Activated gamma-delta T cell (primary cell): Measurements from ENCODE around the gene EHMT1.

Experiments
- DNase-seq: peaks from one replicate; lab custom pipeline; 2025; lab: John Stamatoyannopoulos, UW

The EHMT1 gene

DNA sequence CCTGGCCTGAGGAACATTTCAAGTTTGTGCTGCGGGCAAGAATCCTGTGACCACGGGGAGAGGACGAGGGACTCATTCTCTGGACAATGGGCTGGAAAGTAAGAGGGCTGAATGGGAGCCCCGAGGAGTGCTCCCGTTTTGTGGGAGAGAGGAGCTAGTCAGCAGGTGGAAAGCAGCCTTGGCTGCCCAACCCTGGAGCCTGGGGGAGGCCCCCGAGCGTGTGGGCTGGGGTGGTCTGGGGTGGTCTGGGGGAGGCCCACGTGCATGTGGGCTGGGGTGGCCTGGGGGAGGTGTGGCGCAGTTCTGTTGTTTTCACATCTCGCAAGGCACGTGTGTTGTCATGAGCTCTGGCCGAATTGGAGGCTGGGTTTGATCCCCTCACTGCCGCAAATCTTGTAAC, 27.5 kb downstream of the EHMT1 start:
- no peak for DNase-seq

DNA sequence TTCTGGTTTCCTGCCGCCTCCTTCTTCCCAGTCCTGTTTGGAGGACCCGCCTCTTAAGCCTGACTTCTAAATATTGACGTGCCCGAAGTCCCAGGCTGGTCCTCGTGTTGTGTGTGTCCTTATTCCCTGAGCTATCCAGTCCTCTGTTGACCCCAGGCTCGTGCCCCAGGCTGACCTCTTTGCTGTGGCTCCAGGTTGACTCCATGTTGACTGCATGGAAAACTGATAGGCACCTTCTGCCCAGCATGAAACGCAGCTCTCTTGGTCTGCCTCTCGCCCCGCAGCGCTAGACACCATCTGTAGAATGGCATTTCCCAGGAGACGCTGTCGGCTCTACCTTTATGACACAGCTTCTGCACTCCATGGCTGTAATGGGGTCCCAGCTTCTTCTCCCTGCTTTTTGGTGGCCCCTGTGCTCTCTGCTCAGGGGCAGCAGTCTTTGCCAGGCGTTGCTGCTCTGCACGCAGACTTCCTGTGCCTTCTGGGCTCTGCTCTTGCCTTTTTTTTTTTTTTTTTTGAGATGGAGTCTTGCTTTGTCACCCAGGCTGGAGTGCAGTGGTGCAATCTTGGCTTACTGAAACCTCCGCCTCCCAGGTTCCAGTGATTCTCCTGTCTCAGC, 28.4 kb downstream of the EHMT1 start:
- DNase-seq, result no peak

GRCh38 chr9:137648396-137648795, 29.6 kb downstream of the EHMT1 start:
- DNase-seq, result no peak

DNA sequence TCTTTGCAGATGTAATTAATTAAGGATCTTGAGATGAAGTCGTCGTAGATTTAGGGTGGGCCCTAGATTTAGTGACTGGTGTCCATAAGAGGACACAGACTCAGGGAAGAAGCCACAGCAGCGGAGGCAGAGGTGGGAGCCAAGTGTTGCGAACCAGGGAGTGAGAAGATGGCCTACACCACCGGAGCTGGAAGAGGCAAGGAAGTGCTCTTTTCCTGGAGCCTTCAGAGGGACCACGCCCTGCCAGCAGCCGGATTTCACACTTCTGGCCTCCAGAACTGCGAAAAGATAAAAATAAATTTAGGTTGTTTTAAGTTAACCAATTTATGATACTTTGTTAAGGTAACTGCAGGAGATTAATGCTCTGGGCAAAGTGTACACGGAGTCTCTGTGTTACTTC, 30.7 kb downstream of the EHMT1 start:
- no peak for DNase-seq

DNA sequence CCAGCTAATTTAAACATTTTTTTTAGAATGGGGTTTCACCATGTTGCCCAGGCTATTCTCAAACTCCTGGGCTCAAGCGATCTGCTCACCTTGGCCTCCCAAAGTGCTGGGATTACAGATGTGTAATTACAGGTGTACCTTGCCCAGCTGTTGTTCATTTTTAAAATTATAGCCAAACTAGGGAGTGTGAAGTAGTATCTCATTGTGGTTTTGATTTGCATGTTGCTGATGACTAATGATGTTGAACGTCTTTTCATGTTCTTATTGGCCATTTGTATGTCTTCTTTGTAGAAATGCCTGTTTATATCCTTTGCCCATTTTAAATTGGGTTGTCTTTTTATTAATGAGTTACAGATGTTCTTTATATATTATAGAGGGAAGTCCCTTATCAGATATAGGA, 31.5 kb downstream of the EHMT1 start:
- DNase-seq, result no peak

DNA sequence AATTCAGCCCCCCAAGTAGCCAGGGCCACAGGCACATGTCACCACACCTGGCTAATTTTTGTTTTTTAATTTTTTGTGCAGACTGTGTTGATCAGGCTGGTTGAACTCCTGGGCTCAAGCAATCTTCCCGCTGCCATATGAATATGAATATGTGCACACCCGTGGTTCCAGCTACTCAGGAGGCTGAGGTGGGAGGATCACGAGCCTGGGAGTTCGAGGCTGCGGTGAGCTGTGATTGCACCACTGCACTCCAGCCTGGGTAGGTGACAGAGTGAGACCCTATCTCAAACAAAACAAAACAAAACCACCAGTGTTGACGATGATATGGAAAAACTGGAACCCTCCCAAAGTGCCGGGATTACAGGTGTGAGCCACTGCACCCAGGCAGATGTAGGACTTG, 32.0 kb downstream of the EHMT1 start:
- DNase-seq, result no peak

- no peak for DNase-seq
Measured at GRCh38 chr9:137656416-137656815, 37.6 kb downstream of the EHMT1 start.

GRCh38 chr9:137657606-137658005, 38.8 kb downstream of the EHMT1 start:
- no peak for DNase-seq

DNA sequence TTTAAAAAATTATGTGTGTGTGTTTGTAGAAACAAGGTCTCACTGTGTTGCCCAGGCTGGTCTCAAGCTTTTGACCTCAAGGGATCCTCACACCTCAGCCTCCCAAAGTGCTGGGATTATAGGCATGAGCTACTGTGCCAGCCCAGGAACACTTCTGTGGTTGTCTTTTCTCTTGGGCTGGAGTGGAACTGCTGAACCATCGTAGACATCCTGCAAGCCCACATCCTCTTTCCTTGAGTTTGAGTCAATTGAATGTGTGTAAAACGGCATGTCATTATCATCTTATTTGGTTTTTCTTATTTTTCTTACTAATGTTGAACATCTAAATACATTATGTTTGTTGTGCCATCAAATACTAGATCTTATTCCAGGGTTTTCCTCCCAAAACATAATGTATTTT, 40.0 kb downstream of the EHMT1 start:
- no peak for DNase-seq

- DNase-seq, result no peak
Measured at GRCh38 chr9:137660144-137660543, 41.3 kb downstream of the EHMT1 start.

DNA sequence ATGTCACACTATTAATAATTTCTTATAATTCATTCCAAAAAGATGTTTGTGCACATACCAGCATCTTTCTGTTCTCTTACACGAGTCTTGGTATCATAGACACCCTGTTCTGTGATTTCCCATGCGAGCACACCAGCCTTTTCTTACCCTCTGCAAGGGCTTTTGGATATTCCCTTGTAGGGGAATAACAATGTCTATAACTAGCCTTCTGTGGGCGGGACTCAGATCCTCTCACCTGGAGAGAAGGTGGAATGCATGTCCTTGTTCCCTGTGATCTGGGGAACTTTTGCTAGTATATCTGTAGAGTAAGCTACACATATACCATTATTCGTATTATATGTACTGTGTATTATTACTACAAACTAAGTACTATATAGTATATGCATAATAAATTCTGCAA, 44.8 kb downstream of the EHMT1 start:
- no peak for DNase-seq

- DNase-seq, result no peak
Measured at GRCh38 chr9:137664676-137665075, 45.9 kb downstream of the EHMT1 start.

DNA sequence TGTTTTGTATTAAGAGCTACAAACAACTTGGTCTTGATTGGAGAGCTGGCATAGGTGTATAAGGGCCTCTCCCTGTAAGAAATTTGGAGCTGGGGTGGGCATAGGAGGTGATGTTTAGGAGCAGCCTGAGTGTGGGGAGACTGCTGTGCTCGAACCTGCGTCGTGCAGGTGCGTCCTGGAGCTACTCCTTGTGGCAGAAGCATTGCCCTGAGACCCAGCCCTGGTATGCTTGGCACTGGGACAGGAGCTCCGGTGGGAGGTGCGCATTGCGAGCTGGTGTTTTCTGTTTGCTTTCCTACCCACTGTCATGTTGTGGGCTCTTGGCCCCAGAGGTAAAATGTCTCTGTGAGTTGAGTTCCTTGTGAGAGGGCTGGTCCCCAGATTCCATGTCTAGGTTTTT, 46.4 kb downstream of the EHMT1 start:
- DNase-seq, result no peak

GRCh38 chr9:137665697-137666512, 47.1 kb downstream of the EHMT1 start:
- DNase-seq, result no peak

- DNase-seq, result no peak
Measured at GRCh38 chr9:137666513-137666822, 47.7 kb downstream of the EHMT1 start.

- DNase-seq, result no peak
Measured at GRCh38 chr9:137666955-137667670, 48.3 kb downstream of the EHMT1 start.

DNA sequence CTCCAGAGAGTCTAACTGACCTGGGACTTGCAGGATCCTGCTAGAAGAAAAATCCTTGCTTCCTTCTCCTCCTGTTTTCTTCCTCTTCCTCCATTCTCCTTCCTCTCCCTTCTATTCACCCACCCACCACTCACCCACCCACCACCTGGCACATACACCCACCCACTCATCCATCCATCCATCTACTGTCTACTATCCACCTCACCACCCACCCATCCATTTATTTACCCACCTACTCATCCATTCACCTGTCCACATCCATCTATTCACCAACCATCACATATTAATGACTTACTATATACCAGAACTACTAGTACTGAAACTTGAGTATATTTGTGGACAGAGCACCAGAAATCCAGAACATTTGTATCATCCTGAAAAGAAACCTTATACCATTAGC, 49.4 kb downstream of the EHMT1 start:
- no peak for DNase-seq

DNA sequence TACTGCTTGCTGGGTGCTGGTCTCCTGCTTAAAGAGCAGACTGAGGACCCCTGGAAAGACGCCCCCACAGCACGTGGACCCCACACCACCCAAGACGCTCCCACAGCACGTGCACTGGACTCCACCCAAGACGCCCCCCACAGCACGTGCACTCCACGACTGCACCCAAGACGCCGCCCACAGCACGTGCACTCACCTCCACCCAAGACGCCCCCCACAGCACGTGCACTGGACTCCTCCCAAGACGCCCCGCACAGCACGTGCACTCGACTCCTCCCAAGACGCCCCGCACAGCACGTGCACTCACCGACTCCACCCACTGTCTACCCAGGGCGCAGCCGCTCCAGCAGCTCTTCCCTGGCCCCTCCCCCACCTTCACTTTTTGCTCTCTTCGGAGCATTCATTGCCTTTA, 50.5 kb downstream of the EHMT1 start:
- no peak for DNase-seq

GRCh38 chr9:137670391-137671195, 51.8 kb downstream of the EHMT1 start:
- no peak for DNase-seq

GRCh38 chr9:137671196-137671538, 52.4 kb downstream of the EHMT1 start:
- no peak for DNase-seq

DNA sequence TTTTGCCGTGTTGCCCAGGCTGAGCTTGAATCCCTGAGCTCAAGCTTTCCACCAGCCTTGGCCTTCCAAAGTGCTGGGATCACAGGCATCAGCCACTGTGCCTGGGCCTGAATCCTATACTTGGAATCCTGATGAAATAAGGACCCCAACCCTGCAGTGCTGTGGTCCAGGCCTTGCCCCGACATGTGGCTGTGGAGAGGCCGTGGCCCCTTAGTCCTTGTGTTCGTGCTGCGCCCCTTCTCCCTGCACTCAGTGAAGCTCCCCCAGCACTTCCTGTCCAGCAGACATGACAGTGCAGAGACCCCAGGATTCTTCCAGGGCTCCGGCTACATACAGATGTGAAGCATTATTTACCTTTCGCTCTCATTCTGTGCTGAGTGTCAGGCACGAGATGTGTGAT, 52.9 kb downstream of the EHMT1 start:
- DNase-seq, result no peak
